Trophoblast cell (in vitro differentiated cells and primary cell): ENCODE measurements around the gene HOXA10.

Experiments used
- DNase-seq, 2 donors: peaks; one replicate each; pipeline ENCODE4 v3.0.0-alpha.2; 2016
- H2AFZ ChIP-seq: 2 replicates; pipeline ENCODE4 v1.6.1; 2013; ENCODE audit warnings: low read length, moderate library complexity, mild to moderate bottlenecking; ENCODE audit not compliant: insufficient read depth, poor library complexity
- H2AK5ac ChIP-seq: 2 replicates; pipeline ENCODE4 v1.6.1; 2013; ENCODE audit warnings: mild to moderate bottlenecking, low read length
- H2BK120ac ChIP-seq: 2 replicates; pipeline ENCODE4 v1.6.1; 2013; ENCODE audit warnings: low read length, mild to moderate bottlenecking, moderate library complexity; ENCODE audit not compliant: insufficient read depth, poor library complexity
- H2BK12ac ChIP-seq: 2 replicates; pipeline ENCODE4 v1.6.1; 2013; ENCODE audit warnings: mild to moderate bottlenecking, low read length, moderate library complexity
- H2BK5ac ChIP-seq: 2 replicates; pipeline ENCODE4 v1.6.1; 2013; ENCODE audit warnings: low read length, low read depth, moderate library complexity, mild to moderate bottlenecking; ENCODE audit not compliant: poor library complexity
- H3K14ac ChIP-seq: 2 replicates; pipeline ENCODE4 v1.6.1; 2013; ENCODE audit warnings: mild to moderate bottlenecking, low read length
- H3K18ac ChIP-seq: 2 replicates; pipeline ENCODE4 v1.6.1; 2013; ENCODE audit warnings: mild to moderate bottlenecking, low read length
- H3K23ac ChIP-seq: 2 replicates; pipeline ENCODE4 v1.6.1; 2013; ENCODE audit warnings: low read length
- H3K27ac ChIP-seq: 2 replicates; pipeline ENCODE4 v1.5.1; 2013; ENCODE audit warnings: low read depth, mild to moderate bottlenecking, inconsistent platforms, low read length, moderate library complexity
- H3K27me3 ChIP-seq: 2 replicates; pipeline ENCODE4 v1.6.1; 2013; ENCODE audit warnings: inconsistent platforms, mild to moderate bottlenecking, low read length, moderate library complexity; ENCODE audit not compliant: insufficient read depth
- H3K36me3 ChIP-seq, 2 experiments: 1 replicate in 1 of 2; 2 replicates in 1 of 2; pipeline ENCODE4 v1.6.1; 2013; ENCODE audit warnings: low read length in 2 of 2, mild to moderate bottlenecking in 2 of 2, moderate library complexity in 1 of 2; ENCODE audit not compliant: insufficient read depth in 2 of 2, control insufficient read depth in 1 of 2
- H3K4ac ChIP-seq: 2 replicates; pipeline ENCODE4 v1.6.1; 2013; ENCODE audit warnings: low read depth, mild to moderate bottlenecking, low read length, moderate library complexity
- H3K4me1 ChIP-seq, 2 experiments: 1 replicate in 1 of 2; 2 replicates in 1 of 2; pipeline ENCODE4 v1.6.1; 2013; ENCODE audit warnings: low read length in 2 of 2, mild to moderate bottlenecking in 2 of 2, moderate library complexity in 1 of 2; ENCODE audit not compliant: insufficient read depth in 2 of 2, control insufficient read depth in 1 of 2
- H3K4me2 ChIP-seq: 2 replicates; pipeline ENCODE4 v1.6.1; 2013; ENCODE audit warnings: inconsistent platforms, mild to moderate bottlenecking, low read length, moderate library complexity
- H3K4me3 ChIP-seq: 2 replicates; pipeline ENCODE4 v1.5.1; 2013; ENCODE audit warnings: mild to moderate bottlenecking, low read depth, low read length, inconsistent platforms
- H3K79me1 ChIP-seq: one replicate; pipeline ENCODE4 v1.6.1; 2013; ENCODE audit warnings: low read length
- H3K79me2 ChIP-seq: 2 replicates; pipeline ENCODE4 v1.6.1; 2013; ENCODE audit warnings: low read length, mild to moderate bottlenecking; ENCODE audit not compliant: control insufficient read depth, insufficient read depth, poor library complexity
- H3K9ac ChIP-seq: 2 replicates; pipeline ENCODE4 v1.6.1; 2013; ENCODE audit warnings: mild to moderate bottlenecking, low read length
- H3K9me3 ChIP-seq: 2 replicates; pipeline ENCODE4 v1.6.1; 2013; ENCODE audit warnings: low read depth, mild to moderate bottlenecking, control low read depth, inconsistent platforms, low read length; ENCODE audit not compliant: insufficient read depth
- H4K12ac ChIP-seq: 2 replicates; pipeline ENCODE4 v1.6.1; 2013; ENCODE audit warnings: low read depth, mild to moderate bottlenecking, low read length, moderate library complexity
- H4K8ac ChIP-seq: 2 replicates; pipeline ENCODE4 v1.6.1; 2013; ENCODE audit warnings: low read depth, mild to moderate bottlenecking, low read length, moderate library complexity
- H4K91ac ChIP-seq: one replicate; pipeline ENCODE4 v1.6.1; 2013; ENCODE audit warnings: low read depth, mild to moderate bottlenecking, low read length, moderate library complexity
- WGBS: extraction: QIAGEN DNeasy Blood & Tissue Kit; methylation state at CpG from one replicate; pipeline ENCODE4 v1.1.7; 2013; ENCODE audit warnings: missing lambda C conversion rate; ENCODE audit not compliant: insufficient read length, insufficient coverage; ENCODE audit errors: extremely low coverage; 5-methylcytosine and 5-hydroxymethylcytosine counted together

The HOXA10 gene

GRCh38 chr7:27198871-27199801 is 25.0 kb upstream of the HOXA10 start:
- H3K79me1 ChIP-seq, result no peaks in the 10 kb centered on the region
- H2BK120ac ChIP-seq, result no peak overlapping the region
- no peaks in the 10 kb centered on the region for H3K36me3 ChIP-seq
- peak; percentile 23 to 65 for DNase-seq
- H4K91ac ChIP-seq, result no peak overlapping the region
- no peak overlapping the region for H4K12ac ChIP-seq
- peak overlapping the region; percentile 30 for H2AFZ ChIP-seq
- H3K9ac ChIP-seq, result no peak overlapping the region
- no peak overlapping the region for H3K27ac ChIP-seq
- H3K14ac ChIP-seq, result no peak overlapping the region
- no peak overlapping the region for H3K18ac ChIP-seq
- no peak overlapping the region for H2BK12ac ChIP-seq
- H3K4ac ChIP-seq, result no peak overlapping the region
- H3K79me2 ChIP-seq, result no peaks in the 10 kb centered on the region
- WGBS, result no CpG with 5 or more reads among the region's 93 CpGs
- H3K9me3 ChIP-seq, result peaks cover 12% of the 10 kb centered on the region
- peak overlapping the region; percentile 71 for H3K4me2 ChIP-seq
- H3K4me1 ChIP-seq, result peaks cover 10 to 12% of the 10 kb centered on the region in 2 experiments
- H2AK5ac ChIP-seq, result no peak overlapping the region
- H3K23ac ChIP-seq, result no peak overlapping the region
- no peak overlapping the region for H2BK5ac ChIP-seq
- peaks cover 66% of the 10 kb centered on the region for H3K27me3 ChIP-seq
- no peak overlapping the region for H4K8ac ChIP-seq
- peak overlapping the region; percentile 55 for H3K4me3 ChIP-seq

DNA sequence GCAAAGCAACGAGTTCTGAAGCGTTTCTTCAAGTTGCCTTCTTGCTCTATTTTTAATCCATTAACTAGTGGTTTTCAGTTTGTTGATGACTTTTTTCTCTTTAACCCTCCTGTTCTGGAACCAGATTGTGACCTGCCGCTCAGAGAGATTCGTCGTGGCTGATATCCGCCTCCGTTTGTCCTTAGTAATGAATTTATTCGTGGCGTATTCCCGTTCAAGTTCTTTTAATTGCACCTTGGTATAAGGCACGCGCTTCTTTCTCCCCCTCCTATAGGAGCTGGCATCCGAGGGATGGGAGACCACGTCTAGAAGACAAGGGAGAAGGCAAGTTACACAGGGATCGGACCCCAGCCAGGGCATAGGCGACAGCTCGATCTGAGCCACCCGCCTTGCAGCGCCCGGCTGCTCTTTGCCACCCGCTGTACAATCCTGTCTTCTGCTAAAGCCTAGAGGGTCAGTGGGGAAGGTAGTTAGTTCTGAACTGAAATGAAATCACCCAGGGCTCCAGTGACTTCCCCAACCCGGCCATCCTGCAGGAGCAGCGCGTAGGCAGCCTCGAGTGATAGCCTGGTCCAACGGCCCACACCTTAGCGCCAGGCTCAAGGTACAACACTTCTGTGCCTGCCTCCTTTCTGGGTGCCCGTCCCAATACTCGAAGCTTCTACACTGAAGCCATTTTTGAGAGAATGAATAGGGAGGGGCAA is 24.2 kb upstream of the HOXA10 start:
- no peak for DNase-seq

GRCh38 chr7:27197137-27198042 is 23.3 kb upstream of the HOXA10 start:
- Histone ChIP-seq H2BK5ac (no peak overlapping the region), H3K27me3 (peaks cover 69% of the 10 kb centered on the region), H2BK12ac (no peak overlapping the region), H3K36me3 (no peaks in the 10 kb centered on the region), H3K27ac (no peak overlapping the region), H3K18ac (no peak overlapping the region), H3K4ac (no peak overlapping the region), H3K9ac (no peak overlapping the region), H3K9me3 (peaks cover 12% of the 10 kb centered on the region), H4K91ac (no peak overlapping the region), H3K4me3 (no peak overlapping the region), H2AK5ac (no peak overlapping the region), H3K79me1 (no peaks in the 10 kb centered on the region), H3K23ac (no peak overlapping the region), H4K12ac (no peak overlapping the region), H3K4me1 (peaks cover 12% of the 10 kb centered on the region in 2 experiments), H4K8ac (no peak overlapping the region), H3K14ac (no peak overlapping the region), H3K79me2 (no peaks in the 10 kb centered on the region), H2AFZ (no peak overlapping the region), H2BK120ac (no peak overlapping the region), H3K4me2 (no peak overlapping the region)
- DNase-seq, result no peak
- no CpG with 5 or more reads among the region's 18 CpGs for WGBS

More for the DNA sequence above, 24.2 kb upstream of the HOXA10 start:
- peaks cover 10 to 12% of the 10 kb centered on the region in 2 experiments for H3K4me1 ChIP-seq
- H3K27ac ChIP-seq, result no peak overlapping the region
- H3K79me2 ChIP-seq, result no peaks in the 10 kb centered on the region
- no peak overlapping the region for H2BK120ac ChIP-seq
- H3K4ac ChIP-seq, result no peak overlapping the region
- no peak overlapping the region for H2AFZ ChIP-seq
- H3K27me3 ChIP-seq, result peaks cover 65% of the 10 kb centered on the region
- H3K4me3 ChIP-seq, result no peak overlapping the region
- no peak overlapping the region for H3K14ac ChIP-seq
- H3K9me3 ChIP-seq, result peaks cover 12% of the 10 kb centered on the region
- no peak overlapping the region for H3K9ac ChIP-seq
- no peak overlapping the region for H2AK5ac ChIP-seq
- H3K36me3 ChIP-seq, result no peaks in the 10 kb centered on the region
- H2BK5ac ChIP-seq, result no peak overlapping the region
- no peak overlapping the region for H4K91ac ChIP-seq
- no peak overlapping the region for H4K8ac ChIP-seq
- no peak overlapping the region for H3K23ac ChIP-seq
- no peak overlapping the region for H3K18ac ChIP-seq
- H2BK12ac ChIP-seq, result no peak overlapping the region
- H4K12ac ChIP-seq, result no peak overlapping the region
- no CpG with 5 or more reads among the region's 29 CpGs for WGBS
- H3K79me1 ChIP-seq, result no peaks in the 10 kb centered on the region
- no peak overlapping the region for H3K4me2 ChIP-seq

DNA sequence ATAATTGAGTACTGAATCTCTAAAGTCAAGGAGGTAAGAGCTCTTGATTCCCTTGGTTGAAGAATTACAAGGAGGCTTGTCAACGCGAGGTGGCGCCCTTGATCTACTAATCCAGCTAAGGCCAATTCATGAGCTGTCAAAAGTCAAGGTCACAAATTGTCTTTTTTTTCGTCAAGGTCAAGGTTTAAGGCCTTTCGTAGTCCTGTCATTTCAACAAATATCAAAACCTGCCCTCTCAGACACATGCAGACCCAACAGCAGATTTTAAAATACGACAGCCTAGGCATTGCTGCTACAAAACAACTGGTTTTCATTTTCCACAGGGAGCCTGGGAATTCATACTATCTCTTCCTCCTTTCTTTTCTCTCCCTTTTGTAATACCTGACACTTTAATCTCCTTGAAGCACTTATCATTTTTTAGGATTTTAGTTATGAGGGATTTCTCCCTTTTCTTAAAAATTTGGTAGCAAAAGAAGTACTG is 22.2 kb upstream of the HOXA10 start:
- H3K18ac ChIP-seq, result no peak overlapping the region
- no CpG with 5 or more reads among the region's 6 CpGs for WGBS

More for the DNA sequence above, 22.2 kb upstream of the HOXA10 start:
- no peak overlapping the region for H4K91ac ChIP-seq
- H3K27me3 ChIP-seq, result peaks cover 69% of the 10 kb centered on the region
- H2AK5ac ChIP-seq, result no peak overlapping the region
- no peaks in the 10 kb centered on the region for H3K36me3 ChIP-seq
- H3K14ac ChIP-seq, result no peak overlapping the region
- DNase-seq, result peak; percentile 55 to 79
- H3K27ac ChIP-seq, result no peak overlapping the region
- no peak overlapping the region for H3K4ac ChIP-seq
- no peak overlapping the region for H2BK12ac ChIP-seq
- H3K9ac ChIP-seq, result no peak overlapping the region
- H3K79me2 ChIP-seq, result no peaks in the 10 kb centered on the region
- no peak overlapping the region for H2BK120ac ChIP-seq
- H4K8ac ChIP-seq, result no peak overlapping the region
- H2BK5ac ChIP-seq, result no peak overlapping the region
- no peak overlapping the region for H2AFZ ChIP-seq
- H3K4me3 ChIP-seq, result no peak overlapping the region
- H4K12ac ChIP-seq, result no peak overlapping the region
- peaks cover 10% of the 10 kb centered on the region for H3K9me3 ChIP-seq
- no peaks in the 10 kb centered on the region for H3K79me1 ChIP-seq
- peaks cover 12% of the 10 kb centered on the region in 2 experiments for H3K4me1 ChIP-seq
- H3K4me2 ChIP-seq, result no peak overlapping the region
- no peak overlapping the region for H3K23ac ChIP-seq
